Cardiac muscle cell (in vitro differentiated cells and primary cell): Measurements from ENCODE around the gene UBQLN4. TPM values are rescaled to one million over a fixed set of nuclear protein-coding genes. Genes with fewer than 3 reads are reported as not detected.

Experiments used
- DNase-seq, 2 donors: peaks; one replicate each; pipeline versions ENCODE4 v3.0.0 to v3.0.0-alpha.2; 2010 to 2017; ENCODE audit warnings: low read depth in 1 of 2, low spot score in 1 of 2
- H3K27ac ChIP-seq: fragments of 200-600 bp; sonication (generic); 2 replicates; pipeline ENCODE4 v1.5.1; 2016
- H3K27me3 ChIP-seq: fragments of 200-600 bp; sonication (generic); 2 replicates; pipeline ENCODE4 v1.6.0; 2016; ENCODE audit warnings: control low read depth
- H3K36me3 ChIP-seq: fragments of 200-600 bp; sonication (generic); 2 replicates; pipeline ENCODE4 v1.5.1; 2016; ENCODE audit warnings: control low read depth
- H3K4me1 ChIP-seq: fragments of 200-600 bp; sonication (generic); 2 replicates; pipeline ENCODE4 v1.8.1; 2017; ENCODE audit warnings: low read depth, mild to moderate bottlenecking, mixed run types
- H3K4me3 ChIP-seq: fragments of 200-600 bp; sonication (generic); 2 replicates; pipeline ENCODE4 v1.5.1; 2016; ENCODE audit warnings: mild to moderate bottlenecking
- H3K9me3 ChIP-seq: fragments of 200-600 bp; sonication (generic); 2 replicates; pipeline ENCODE4 v1.5.1; 2017; ENCODE audit warnings: low read depth, mild to moderate bottlenecking, control low read depth
- CTCF ChIP-seq: IDR thresholded peaks from 2 replicates; pipeline ENCODE4 v1.5.1; 2012; ENCODE audit warnings: low read depth, mild to moderate bottlenecking, low read length
- polyA plus RNA-seq: library from polyadenylated mRNA; unstranded; fragments of >200 nt; fragmentation: Nextera tagmentation; extraction: Ambion mirVana; gene quantifications from 2 replicates; pipeline ENCODE4 v1.2.1, GENCODE V29; 2016
- total RNA-seq: library from RNA; depleted of rRNA; stranded (reverse); fragments of >200 nt; gene quantifications from 2 replicates; pipeline ENCODE4 v1.2.3, GENCODE V29; 2016

UBQLN4 gene
- total and polyA plus RNA-seq, 2 experiments from 2014 or later = 29.2 to 51.0 TPM

- Histone ChIP-seq H3K9me3 (no peaks in the 10 kb centered on the region), H3K4me1 (peaks cover 11% of the 10 kb centered on the region), H3K36me3 (no peaks in the 10 kb centered on the region), H3K4me3 (no peak overlapping the region), H3K27me3 (no peaks in the 10 kb centered on the region), H3K27ac (no peak overlapping the region)
- no peak for DNase-seq
- no peak for TF ChIP-seq CTCF
Measured at GRCh38 chr1:156099282-156099681, 45.7 kb upstream of the UBQLN4 start.

- peaks cover under 1% of the 10 kb centered on the region for H3K36me3 ChIP-seq
- DNase-seq = no peak
- H3K9me3 ChIP-seq = no peaks in the 10 kb centered on the region
- H3K27me3 ChIP-seq = no peaks in the 10 kb centered on the region
- H3K4me3 ChIP-seq = no peak overlapping the region
- TF ChIP-seq CTCF = no peak
- no peak overlapping the region for H3K27ac ChIP-seq
- H3K4me1 ChIP-seq = peaks cover 6% of the 10 kb centered on the region
Measured at GRCh38 chr1:156098784-156099183, 45.2 kb upstream of the UBQLN4 start.

- Histone ChIP-seq H3K9me3 (no peaks in the 10 kb centered on the region), H3K4me3 (no peak overlapping the region), H3K27ac (no peak overlapping the region), H3K27me3 (no peaks in the 10 kb centered on the region), H3K36me3 (peaks cover 5% of the 10 kb centered on the region), H3K4me1 (no peaks in the 10 kb centered on the region)
- no peak for TF ChIP-seq CTCF
- no peak for DNase-seq
Measured at GRCh38 chr1:156097499-156098178, 44.0 kb upstream of the UBQLN4 start.

GRCh38 chr1:156096640-156097391 is 43.2 kb upstream of the UBQLN4 start:
- peak; percentile 99 for TF ChIP-seq CTCF
- Histone ChIP-seq H3K27me3 (no peaks in the 10 kb centered on the region), H3K27ac (peak overlapping the region; percentile 59), H3K4me1 (no peaks in the 10 kb centered on the region), H3K4me3 (no peak overlapping the region), H3K36me3 (peaks cover 5% of the 10 kb centered on the region), H3K9me3 (no peaks in the 10 kb centered on the region)
- DNase-seq = peak; percentile 84 to 90

- no peak for TF ChIP-seq CTCF
- no peak overlapping the region for H3K4me3 ChIP-seq
- H3K9me3 ChIP-seq = no peaks in the 10 kb centered on the region
- H3K4me1 ChIP-seq = no peaks in the 10 kb centered on the region
- H3K36me3 ChIP-seq = peaks cover 5% of the 10 kb centered on the region
- no peak for DNase-seq
- H3K27me3 ChIP-seq = no peaks in the 10 kb centered on the region
- peak overlapping the region; percentile 59 for H3K27ac ChIP-seq
Measured at GRCh38 chr1:156095906-156096508, 42.4 kb upstream of the UBQLN4 start.
